K562 (cell line): ENCODE data around the gene FBXO48. TPM values are rescaled to one million over a fixed set of nuclear protein-coding genes. Genes with fewer than 3 reads are reported as not detected.

Experiments used
- ADNP ChIP-seq: fragments of 200-800 bp; sonication (Bioruptor generic); IDR thresholded peaks from 2 replicates; pipeline ENCODE4 v1.6.1; 2016; ENCODE audit warnings: missing genetic modification characterization, missing compliant biosample characterization
- CCAR2 ChIP-seq: fragments of 200-400 bp; formaldehyde crosslinking; IDR thresholded peaks from 2 replicates; pipeline ENCODE4 v1.6.1; 2017; ENCODE audit warnings: mild to moderate bottlenecking, low read depth, low read length
- CHAMP1 ChIP-seq: fragments of 450-650 bp; IDR thresholded peaks from 2 replicates; pipeline ENCODE4 v1.6.1; 2016; ENCODE audit warnings: mild to moderate bottlenecking
- CREBBP ChIP-seq: IDR thresholded peaks from one replicate; pipeline ENCODE4 v1.6.1; 2012; ENCODE audit warnings: low read depth, mild to moderate bottlenecking, control low read depth, inconsistent platforms, low read length
- GABPA ChIP-seq: fragments of 200-800 bp; sonication (Bioruptor generic); conservative IDR thresholded peaks from 2 replicates; pipeline ENCODE4 v1.6.1; 2016; ENCODE audit warnings: low read depth, missing genetic modification characterization, missing compliant biosample characterization
- GABPB2 ChIP-seq: fragments of 250-450 bp; sonication (Bioruptor Pico); conservative IDR thresholded peaks from 2 replicates; pipeline ENCODE4 v1.5.1; 2021; ENCODE audit warnings: mild to moderate bottlenecking
- GATA2 ChIP-seq: sonication (generic); formaldehyde crosslinking; IDR thresholded peaks from 2 replicates; pipeline ENCODE4 v1.4.0; 2020; ENCODE audit warnings: mild to moderate bottlenecking, missing genetic modification reagents
- LCOR ChIP-seq: sonication (generic); formaldehyde crosslinking; IDR thresholded peaks from 2 replicates; pipeline ENCODE4 v1.8.0; 2022; ENCODE audit warnings: mild to moderate bottlenecking, missing genetic modification reagents
- MCM2 ChIP-seq: fragments of 450-650 bp; IDR thresholded peaks from 2 replicates; pipeline ENCODE4 v1.6.1; 2017; ENCODE audit warnings: low read depth, mild to moderate bottlenecking
- MTA1 ChIP-seq: fragments of 450-650 bp; IDR thresholded peaks from 2 replicates; pipeline ENCODE4 v1.6.1; 2017; ENCODE audit warnings: borderline replicate concordance
- MYBL2 ChIP-seq, 2 experiments: fragments of 450-650 bp in 1 of 2; sonication (generic) in 1 of 2; formaldehyde crosslinking in 1 of 2; IDR thresholded peaks; 2 replicates each; pipeline versions ENCODE4 v1.6.1 to v1.8.1; 2017 to 2022; ENCODE audit warnings: borderline replicate concordance in 1 of 2, inconsistent platforms in 1 of 2, low read depth in 1 of 2, mild to moderate bottlenecking in 1 of 2, missing genetic modification reagents in 1 of 2, moderate library complexity in 1 of 2
- NCOA4 ChIP-seq: fragments of 450-650 bp; IDR thresholded peaks from 2 replicates; pipeline ENCODE4 v1.6.1; 2018; ENCODE audit warnings: mild to moderate bottlenecking; ENCODE audit not compliant: partially characterized antibody
- NCOR1 ChIP-seq: fragments of 450-650 bp; IDR thresholded peaks from 2 replicates; pipeline ENCODE4 v1.6.1; 2016; ENCODE audit warnings: mild to moderate bottlenecking, moderate library complexity
- NKRF ChIP-seq: fragments of 450-650 bp; IDR thresholded peaks from 2 replicates; pipeline ENCODE4 v1.6.1; 2016; ENCODE audit warnings: borderline replicate concordance
- PCBP2 ChIP-seq: fragments of 200-400 bp; formaldehyde crosslinking; IDR thresholded peaks from 2 replicates; pipeline ENCODE4 v1.6.1; 2018; ENCODE audit warnings: low read length, low read depth, mild to moderate bottlenecking, moderate library complexity; ENCODE audit not compliant: poor library complexity, severe bottlenecking
- POLR3A ChIP-seq: IDR thresholded peaks from 2 replicates; pipeline ENCODE4 v1.6.1; 2011; ENCODE audit warnings: borderline replicate concordance, mild to moderate bottlenecking, moderate library complexity; ENCODE audit not compliant: insufficient read length, insufficient read depth; ENCODE audit errors: extremely low read depth
- PYGO2 ChIP-seq: fragments of 450-650 bp; IDR thresholded peaks from 2 replicates; pipeline ENCODE4 v1.6.1; 2016; ENCODE audit warnings: mild to moderate bottlenecking, missing genetic modification characterization, moderate library complexity, missing compliant biosample characterization
- SMARCA5 ChIP-seq: fragments of 450-650 bp; IDR thresholded peaks from 2 replicates; pipeline ENCODE4 v1.6.1; 2016
- STAT6 ChIP-seq: sonication (generic); formaldehyde crosslinking; IDR thresholded peaks from 2 replicates; pipeline ENCODE4 v1.8.1; 2023; ENCODE audit warnings: mild to moderate bottlenecking, missing genetic modification reagents
- USF1 ChIP-seq: sonication (generic); formaldehyde crosslinking; IDR thresholded peaks from 2 replicates; pipeline ENCODE4 v1.9.0; 2022; ENCODE audit warnings: mild to moderate bottlenecking, missing genetic modification reagents
- ZNF24 ChIP-seq: fragments of 450-650 bp; IDR thresholded peaks from 2 replicates; pipeline ENCODE4 v1.6.1; 2016
- ZNF785 ChIP-seq: fragments of 250-450 bp; sonication (Bioruptor Pico); IDR thresholded peaks from 2 replicates; pipeline ENCODE4 v1.4.0; 2020; ENCODE audit warnings: mild to moderate bottlenecking
- polyA plus RNA-seq, 8 experiments: library from polyadenylated mRNA; depleted of rRNA in 4 of 8; stranded (reverse) in 5 of 8; unstranded in 3 of 8; fragments of >200 nt; fragmentation: Nextera tagmentation in 2 of 8; fragmentation: Illumina TruSeq in 1 of 8; extraction: Ambion mirVana in 2 of 8; extraction: Trizol in 1 of 8; gene quantifications; 2 replicates each; pipeline versions ENCODE4 v1.2.1 to v1.2.3, GENCODE V29; 2011 to 2014; ENCODE audit warnings: inconsistent platforms in 1 of 8, missing spikeins in 1 of 8
- total RNA-seq, 7 experiments: library from RNA; depleted of rRNA in 6 of 7; stranded (reverse); fragments of >200 nt in 6 of 7; fragmentation: Illumina TruSeq in 2 of 7; extraction: Trizol in 2 of 7; gene quantifications; 2 replicates each; pipeline versions ENCODE4 v1.2.1 to v1.2.3, GENCODE V29; 2011 to 2021; ENCODE audit warnings: low replicate concordance in 1 of 7

Gene FBXO48
- total and polyA plus RNA-seq, 9 of the 15 experiments (the other 6 are each of a cell fraction or from before 2014, with no cell fraction given): 0.36 to 1.8 (median 0.73) TPM

- TF ChIP-seq NCOA4 (no peak), STAT6 (CRISPR knock-in tag) (no peak), PCBP2 (no peak), MTA1 (0 out of 2 replicates have a peak, but pooled peaks have one; percentile 29), MCM2 (no peak), SMARCA5 (peak; percentile 21; the same call in 1 of the 2 replicates), CCAR2 (no peak), NCOR1 (no peak; the same call in 1 of the 2 replicates), ZNF24 (no peak), GABPB2 (CRISPR knock-in tag) (no peak), ZNF785 (CRISPR knock-in tag) (no peak), USF1 (no peak), NKRF (peak; percentile 28; the same call in 1 of the 2 replicates), ADNP (no peak), CHAMP1 (0 out of 2 replicates have a peak, but pooled peaks have one; percentile 39), GABPA (tag) (no peak), GATA2 (CRISPR knock-in tag) (no peak), LCOR (CRISPR knock-in tag) (no peak), PYGO2 (tag) (no peak), CREBBP (no peak), POLR3A (no peak), MYBL2 (IDR thresholded peaks at IDR 0.05; ENCODE audit: low read depth) (peak; percentile 43; the same call in 1 of the 2 replicates), MYBL2 (CRISPR knock-in tag; IDR thresholded peaks at IDR 0.05; ENCODE audit: borderline replicate concordance) (no peak)
Observed at GRCh38 chr2:68468801-68469200, 1.7 kb upstream of the FBXO48 start (continued).
